GM21576 (cell line): ENCODE results near the gene RHNO1.
A peak's percentile ranks its signal among the peaks of the same experiment; 100 is the strongest.

Experiments used
- ATAC-seq: cut with Tn5 transposase; IDR thresholded peaks from one replicate; pipeline ENCODE4 v1.9.1; 2021; ENCODE audit warnings: mild to moderate bottlenecking, moderate library complexity; ENCODE audit not compliant: unreplicated experiment

RHNO1 gene

DNA sequence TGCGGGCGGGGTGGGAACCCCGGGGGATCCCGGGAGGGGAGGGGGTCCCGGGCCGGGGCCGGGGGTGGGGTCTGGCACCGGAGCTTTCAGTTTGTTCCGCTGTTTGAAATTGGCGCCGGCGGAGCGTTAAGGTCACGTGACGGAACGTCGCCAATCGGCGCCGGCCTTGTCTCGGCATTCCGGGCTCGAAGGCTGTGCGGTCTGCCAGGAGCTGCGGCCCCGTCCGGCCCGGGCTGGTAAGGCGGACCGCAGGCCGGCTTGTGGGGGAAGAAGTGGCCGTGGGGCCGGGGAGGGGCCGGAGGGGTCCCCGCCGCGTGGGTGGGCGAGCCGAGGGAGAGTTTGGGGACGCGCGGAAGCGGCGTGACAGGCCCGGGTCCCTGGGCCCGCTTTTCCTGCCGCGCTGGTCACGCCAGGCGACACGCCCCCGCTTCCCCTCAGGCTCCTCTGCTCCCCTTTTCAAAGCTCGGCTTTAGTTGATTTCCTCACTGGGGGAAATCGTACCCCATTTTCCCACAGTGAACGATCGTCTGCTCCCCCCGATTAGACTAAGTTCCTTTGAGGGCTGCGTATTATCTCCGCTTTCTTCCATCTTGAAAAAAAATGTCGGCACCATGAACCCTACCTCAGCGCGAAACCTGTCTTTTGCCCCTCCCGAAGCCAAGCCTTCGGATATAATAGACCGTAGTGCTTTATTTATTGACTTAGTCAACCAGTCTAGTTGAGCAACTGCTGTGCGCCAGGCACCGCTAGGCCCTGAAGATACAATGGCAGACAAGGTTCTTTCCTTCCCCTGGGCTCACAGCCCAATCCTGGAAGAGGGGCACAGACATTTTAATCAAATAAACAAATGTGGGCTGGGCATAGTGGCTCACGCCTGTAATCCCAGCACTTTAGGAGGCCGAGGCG is at the start of gene RHNO1, which contains the start of gene FOXM1:
TSS of gene RHNO1 (plus strand) at position 177 of the 906 bp plus-strand sequence. CDS start 8,144 bp downstream, outside the sequence.
TSS of gene FOXM1 (minus strand) at position 128 of the 906 bp plus-strand sequence. CDS start 2,696 bp downstream, outside the sequence.
- ATAC-seq = peak; percentile 73

GRCh38 chr12:2829275-2829674 is 47.7 kb upstream of the RHNO1 start:
- no peak for ATAC-seq

DNA sequence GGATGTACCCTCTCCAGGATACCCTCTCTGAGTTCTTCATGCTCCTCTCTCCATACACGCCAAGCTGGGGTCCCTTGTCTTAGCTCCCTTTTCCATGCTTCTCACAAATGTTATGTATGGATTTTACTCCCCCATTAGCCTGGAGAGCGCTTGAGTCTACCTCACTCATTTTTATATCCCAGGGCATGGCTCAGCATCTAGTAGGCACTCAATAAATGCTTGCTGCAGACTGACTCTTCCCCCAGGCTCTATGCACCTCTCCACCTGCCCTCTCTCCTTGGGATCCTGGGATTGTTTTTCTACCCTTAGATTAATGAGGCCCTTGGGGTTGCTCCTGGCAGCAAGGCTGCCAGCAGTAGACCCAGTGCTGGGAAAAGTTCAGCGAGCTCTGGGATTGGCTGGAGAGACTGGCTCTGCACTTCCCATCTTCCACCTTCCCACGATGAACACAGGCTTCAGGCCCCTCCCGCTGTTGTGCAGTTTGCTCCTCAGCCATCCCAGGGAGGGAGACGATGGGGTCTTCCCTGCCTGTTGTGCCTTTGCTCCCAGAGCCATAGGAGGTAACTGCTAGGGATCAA is 44.4 kb upstream of the RHNO1 start:
- ATAC-seq = no peak

- no peak for ATAC-seq
Measured at GRCh38 chr12:2833327-2833726, 43.7 kb upstream of the RHNO1 start.

DNA sequence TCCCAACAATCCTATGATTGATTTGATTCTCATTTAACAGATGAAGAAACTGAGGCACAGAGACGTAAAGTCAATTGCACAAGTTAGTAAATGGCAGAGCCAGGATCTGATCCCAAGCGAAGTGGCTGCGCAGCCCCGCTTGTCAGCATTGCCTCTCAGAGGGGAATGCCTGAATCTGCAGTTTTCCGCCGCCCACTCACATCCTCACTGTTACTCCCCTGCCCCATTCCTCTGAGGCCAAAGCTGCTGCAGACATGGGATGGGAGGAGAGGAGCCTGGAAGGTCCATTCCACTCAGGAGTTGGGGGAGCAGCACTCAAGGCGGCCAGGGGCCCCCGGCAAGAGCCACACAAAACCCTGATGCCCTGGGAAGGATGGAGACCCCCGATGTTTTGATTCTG is 43.2 kb upstream of the RHNO1 start:
- ATAC-seq = no peak

- ATAC-seq = no peak
Measured at GRCh38 chr12:2834581-2835491, 42.2 kb upstream of the RHNO1 start, which contains the start of gene NRIP2. Gene NRIP2 (minus strand): TSS chr12:2835035. CDS start chr12:2834983, 52 bp downstream.

- ATAC-seq = no peak
Measured at GRCh38 chr12:2835691-2836403, 41.2 kb upstream of the RHNO1 start.

GRCh38 chr12:2836574-2836973 is 40.4 kb upstream of the RHNO1 start:
- ATAC-seq = no peak

- ATAC-seq = no peak
Measured at GRCh38 chr12:2841056-2841650, 35.9 kb upstream of the RHNO1 start.

DNA sequence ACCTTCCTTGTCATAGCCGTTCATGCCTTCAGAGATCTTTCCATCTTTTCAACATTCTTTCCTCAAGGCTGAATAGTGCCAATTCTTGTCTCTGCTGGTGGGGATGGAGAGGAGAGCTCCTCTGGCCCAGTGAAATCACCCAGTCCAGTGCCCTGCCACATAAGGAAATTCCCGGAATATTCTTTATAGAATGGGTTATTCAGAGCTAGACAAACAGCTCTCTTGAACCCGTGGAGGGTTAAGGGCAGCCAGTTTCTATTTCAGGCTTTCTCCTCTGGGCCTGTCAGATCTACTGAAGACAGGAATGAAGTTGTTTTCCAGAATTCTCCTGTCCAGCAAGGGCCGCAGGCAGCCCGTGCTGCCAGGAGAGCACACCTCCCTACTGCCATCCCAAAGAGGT is 34.1 kb upstream of the RHNO1 start:
- ATAC-seq = no peak

GRCh38 chr12:2844786-2845185 is 32.2 kb upstream of the RHNO1 start:
- ATAC-seq = no peak

DNA sequence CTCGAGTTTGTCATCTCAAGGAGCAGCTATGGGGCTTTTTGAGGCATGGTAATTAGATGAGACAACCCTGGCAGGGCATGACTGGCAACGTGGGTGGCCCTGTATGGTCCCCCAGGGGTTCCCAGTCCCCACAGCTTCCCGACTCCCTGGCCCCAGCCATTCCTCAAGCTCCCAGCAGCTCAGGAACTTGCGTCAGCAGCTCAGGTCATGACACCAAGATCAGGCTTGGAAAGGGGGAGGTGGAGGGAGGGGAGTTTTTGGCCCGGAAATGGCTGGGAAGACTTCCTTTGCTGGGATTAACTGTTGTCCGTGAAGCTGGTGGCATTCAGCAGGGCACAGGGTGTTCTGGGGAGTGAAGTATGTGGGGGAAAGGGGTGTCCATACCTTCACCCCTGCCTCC is 31.7 kb upstream of the RHNO1 start:
- no peak for ATAC-seq

DNA sequence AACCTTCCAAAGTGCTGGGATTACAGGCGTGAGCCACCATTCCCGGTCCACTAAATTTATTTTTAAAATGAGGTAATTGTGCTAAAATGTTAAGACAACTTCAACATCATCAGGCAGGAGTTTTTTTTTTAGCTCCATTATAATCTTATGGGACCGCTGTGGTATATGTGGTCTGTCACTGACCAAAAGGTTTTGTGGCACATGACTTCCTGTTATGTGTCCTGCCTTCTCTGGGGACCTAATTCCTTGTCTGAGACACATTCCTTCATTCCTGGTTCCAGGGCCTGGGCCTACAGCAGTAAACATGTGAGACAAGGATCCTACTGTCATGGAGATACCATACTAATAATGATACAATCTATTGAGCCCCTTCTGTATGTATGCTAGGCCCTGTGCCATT is 25.1 kb upstream of the RHNO1 start:
- no peak for ATAC-seq

- no peak for ATAC-seq
Measured at GRCh38 chr12:2853626-2854025, 23.4 kb upstream of the RHNO1 start.

DNA sequence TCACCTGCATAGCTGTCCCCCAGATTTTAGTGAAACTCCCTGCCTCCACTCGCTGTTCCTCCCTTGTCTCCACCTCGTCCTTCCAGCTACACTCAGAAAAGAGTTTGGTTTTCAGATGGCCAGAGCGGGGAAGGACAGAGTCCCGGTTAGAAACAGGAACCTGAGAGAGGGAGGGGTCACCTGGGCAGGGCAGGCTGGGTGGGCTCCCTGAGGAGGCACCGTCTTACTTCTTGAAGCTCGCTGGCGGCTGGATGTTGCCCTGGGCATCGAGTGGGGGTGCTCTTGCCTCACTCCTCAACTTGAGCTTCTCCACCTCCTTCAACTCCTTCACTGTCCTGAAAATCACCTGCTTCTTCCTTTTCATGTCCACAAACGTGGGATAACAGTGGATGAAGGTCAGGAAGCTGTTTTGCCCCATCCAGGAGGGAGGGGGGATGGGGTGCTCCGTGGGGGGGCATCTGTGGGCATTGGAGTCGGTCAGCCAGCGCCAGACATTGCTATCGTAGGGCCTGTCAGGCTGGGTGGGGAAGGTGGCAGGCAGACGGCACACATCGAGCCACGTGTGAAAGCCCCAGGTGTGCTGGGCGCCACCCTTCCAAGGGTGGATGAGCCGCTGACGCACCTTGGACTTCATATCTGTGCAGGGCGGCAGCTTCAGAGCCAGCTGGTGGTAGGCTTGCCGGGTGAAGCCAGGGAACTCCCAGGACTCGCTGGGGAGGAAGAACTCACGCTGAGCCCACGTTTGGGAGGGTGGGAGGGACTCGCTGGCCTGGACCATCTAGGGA is 22.2 kb upstream of the RHNO1 start:
- no peak for ATAC-seq

- ATAC-seq = no peak
Measured at GRCh38 chr12:2855546-2855945, 21.5 kb upstream of the RHNO1 start.

- ATAC-seq = no peak
Measured at GRCh38 chr12:2856051-2856450, 21.0 kb upstream of the RHNO1 start.

- no peak for ATAC-seq
Measured at GRCh38 chr12:2857021-2857431, 20.0 kb upstream of the RHNO1 start, which contains the start of gene TEX52. Gene TEX52 (minus strand): TSS chr12:2857039. CDS start chr12:2857026, 13 bp downstream.

DNA sequence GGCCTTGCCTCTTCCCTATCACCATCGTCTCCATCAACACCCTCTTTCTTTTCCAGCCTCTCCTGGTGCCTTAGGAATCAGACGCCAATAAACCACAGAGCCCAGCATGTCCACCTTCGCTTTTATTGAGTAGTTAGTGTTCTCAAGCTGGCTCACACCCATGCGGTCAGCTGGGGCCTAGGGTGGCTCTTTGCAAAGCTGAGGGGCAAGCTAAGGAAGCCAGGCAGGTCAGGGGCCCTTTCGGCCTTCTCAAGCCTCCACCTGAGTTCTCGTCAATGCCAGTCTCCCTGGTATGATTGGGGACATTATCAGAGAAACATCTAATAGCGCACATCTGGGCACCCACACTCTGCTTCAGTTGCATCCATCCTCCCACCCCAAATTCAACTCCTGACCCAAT is 19.4 kb upstream of the RHNO1 start:
- ATAC-seq = no peak
